NB4 (cell line): ENCODE results near the gene RAD51B.

Experiments
- CTCF ChIP-seq: IDR thresholded peaks from one replicate; pipeline ENCODE4 v1.5.1; 2012; ENCODE audit warnings: low read depth, low read length
- MAX ChIP-seq: IDR thresholded peaks from 2 replicates; pipeline ENCODE4 v1.6.1; 2011; ENCODE audit warnings: low read depth, low read length
- MYC ChIP-seq: IDR thresholded peaks from 2 replicates; pipeline ENCODE4 v1.6.1; 2011; ENCODE audit warnings: low read depth, low read length
- POLR2A ChIP-seq: IDR thresholded peaks from 2 replicates; pipeline ENCODE4 v1.6.1; 2011; ENCODE audit warnings: mild to moderate bottlenecking; ENCODE audit not compliant: insufficient read length; ENCODE audit errors: extremely low read depth

DNA sequence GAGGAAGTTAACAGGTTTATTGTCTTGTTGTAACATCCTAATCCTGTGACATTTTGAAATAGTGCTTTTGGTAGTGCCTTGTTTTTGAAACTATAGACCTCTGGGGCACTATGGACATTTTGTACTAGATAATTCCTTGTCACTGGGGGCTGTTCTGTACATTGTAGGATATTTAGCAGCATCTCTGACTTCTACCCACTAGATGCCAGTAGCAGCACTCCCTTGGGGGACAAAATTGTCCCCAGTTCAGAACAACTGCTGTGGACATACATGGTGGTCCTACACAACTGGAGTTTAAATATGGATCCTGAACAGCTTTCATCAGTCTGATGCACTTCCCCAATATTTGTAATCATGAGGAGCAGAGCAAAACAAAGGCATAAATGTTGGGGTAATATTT lies 264.7 kb downstream of the RAD51B start:
- TF ChIP-seq POLR2A (no peak), CTCF (no peak), MAX (no peak), MYC (no peak)
